ENCODE results near the gene UBE2D3.
"Not testable (repeated sequence)": the region's sequence is repeated elsewhere in the genome, so short reads cannot be mapped to it uniquely, and the experiment has no call there.

- not testable (repeated sequence) for TF ChIP-seq CTCF, POLR2A (IDR thresholded peaks at IDR 0.05)
Measured at GRCh38 chr4:102865327-102865726, 38.0 kb upstream of the UBE2D3 start.

Measured in esophagus squamous epithelium (tissue), 4 donors.